Embryonic facial prominence (tissue), 1 donor: ENCODE results near the gene ZDHHC16.
"Not testable (repeated sequence)": the region's sequence is repeated elsewhere in the genome, so short reads cannot be mapped to it uniquely, and the experiment has no call there.

Source experiments
- DNase-seq: peaks from one replicate; pipeline ENCODE4 v3.0.0-alpha.2; 2016; ENCODE audit errors: extremely low spot score

The ZDHHC16 gene

DNA sequence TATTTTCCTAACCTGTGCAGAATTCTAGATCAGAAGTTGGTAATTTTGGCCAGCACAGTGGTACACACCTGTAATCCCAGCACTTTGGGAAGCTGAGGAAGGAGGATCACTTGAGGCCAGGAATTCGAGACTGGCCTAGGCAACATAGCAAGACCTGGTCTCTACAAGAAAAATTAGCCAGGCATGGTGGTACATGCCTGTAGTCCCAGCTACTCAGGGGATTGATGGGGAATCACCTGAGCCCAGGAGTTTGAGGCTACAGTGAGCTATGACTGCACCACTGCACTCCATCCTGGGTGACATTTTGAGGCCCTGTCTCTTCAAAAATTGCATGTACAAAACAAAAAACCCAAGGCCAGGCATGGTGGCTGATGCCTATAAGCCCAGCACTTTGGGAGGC is 11.4 kb upstream of the ZDHHC16 start:
- DNase-seq = no peak

DNA sequence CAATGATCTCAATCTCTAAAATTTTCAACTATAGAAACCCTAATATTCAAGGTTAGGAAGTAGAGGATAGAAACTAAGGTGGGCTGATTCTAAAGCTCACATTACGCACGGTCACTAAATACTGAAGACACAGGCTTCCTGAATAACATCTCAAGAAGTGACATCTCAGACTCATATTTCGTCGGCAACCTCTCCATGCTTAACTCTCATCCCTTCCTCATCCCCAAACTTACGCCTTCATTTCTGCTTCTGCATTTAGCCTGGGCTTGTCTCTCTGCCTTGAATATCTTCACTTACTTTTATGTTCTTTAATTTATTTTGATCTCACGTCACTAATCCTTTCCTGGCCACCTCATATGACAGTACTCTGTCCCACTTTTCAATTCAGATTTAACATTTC is 10.8 kb upstream of the ZDHHC16 start:
- DNase-seq = no peak

DNA sequence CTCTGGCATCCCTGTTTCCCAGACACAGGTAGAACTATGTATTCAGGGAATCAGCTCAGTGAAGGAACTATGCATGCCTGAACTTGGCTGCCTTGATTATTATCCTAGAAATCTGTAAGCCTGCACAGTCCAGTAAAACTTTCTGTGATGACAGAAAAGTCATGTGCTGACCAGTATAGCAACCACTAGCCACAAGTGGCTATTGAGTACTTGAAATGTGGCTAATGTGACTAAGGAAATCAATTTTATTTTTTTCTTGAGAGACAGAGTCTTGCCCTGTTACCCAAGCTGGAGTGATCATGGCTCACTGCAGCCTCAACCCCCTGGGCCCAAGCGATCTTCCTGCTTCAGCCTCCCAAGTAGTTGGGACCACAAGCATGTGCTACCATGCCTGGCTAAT is 3.7 kb upstream of the ZDHHC16 start:
- no peak for DNase-seq

DNA sequence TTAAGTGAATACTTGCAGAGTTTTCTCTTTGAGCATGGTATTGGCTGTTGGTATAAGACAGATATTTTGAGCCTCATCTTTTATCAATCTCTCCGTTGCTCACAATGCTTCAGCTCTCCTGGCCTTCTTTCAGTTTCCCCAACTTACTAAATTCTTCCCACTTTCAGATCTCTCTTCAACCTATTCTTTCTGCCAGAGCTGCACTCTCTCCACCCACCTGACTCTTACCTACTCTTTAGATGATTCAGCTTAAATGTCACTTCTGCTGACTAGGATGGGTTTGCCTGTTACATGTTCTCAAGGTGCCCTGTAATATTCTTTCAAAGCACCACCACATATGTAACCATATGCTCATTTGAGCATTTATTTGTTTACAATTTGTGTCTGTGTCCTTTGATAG is 1.8 kb upstream of the ZDHHC16 start:
- DNase-seq = no peak

DNA sequence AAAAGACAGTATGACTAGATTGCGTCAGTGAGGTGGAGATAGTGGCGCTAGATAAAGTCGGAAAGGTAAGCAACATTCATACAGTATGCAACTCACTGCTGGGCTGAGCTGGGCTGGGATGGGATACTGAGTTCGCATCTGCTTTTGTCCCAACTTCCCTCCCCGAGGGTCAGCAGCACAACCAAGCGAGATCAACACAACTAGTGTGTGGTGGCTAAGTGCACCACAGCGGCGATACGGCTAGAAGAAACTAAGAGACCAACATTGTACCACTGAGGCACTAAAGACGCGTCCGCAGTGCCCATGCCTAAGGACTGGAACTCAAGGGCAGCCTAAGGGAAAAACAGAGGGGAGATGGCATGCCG is 636 bp upstream of the ZDHHC16 start:
- no peak for DNase-seq

DNA sequence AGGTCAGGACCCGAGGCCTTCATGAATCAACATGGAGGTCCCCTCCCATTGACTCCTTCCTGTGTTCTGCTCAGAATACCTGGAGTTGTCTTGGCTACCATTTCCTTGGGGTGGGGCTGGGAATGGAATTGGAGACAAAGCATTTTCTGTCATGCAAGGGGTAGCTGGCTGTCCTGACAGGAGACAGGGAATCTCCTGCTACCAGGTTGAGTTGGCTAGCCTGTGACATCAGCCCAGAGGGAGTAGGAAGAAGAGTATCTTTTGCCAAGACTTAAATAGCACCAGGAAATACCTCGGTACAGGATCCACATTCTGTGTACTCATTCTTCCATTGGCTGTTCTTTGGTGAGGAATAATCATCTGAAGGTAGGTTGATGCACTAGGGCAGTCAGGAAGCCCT is 4.9 kb downstream of the ZDHHC16 start:
- DNase-seq = no peak

DNA sequence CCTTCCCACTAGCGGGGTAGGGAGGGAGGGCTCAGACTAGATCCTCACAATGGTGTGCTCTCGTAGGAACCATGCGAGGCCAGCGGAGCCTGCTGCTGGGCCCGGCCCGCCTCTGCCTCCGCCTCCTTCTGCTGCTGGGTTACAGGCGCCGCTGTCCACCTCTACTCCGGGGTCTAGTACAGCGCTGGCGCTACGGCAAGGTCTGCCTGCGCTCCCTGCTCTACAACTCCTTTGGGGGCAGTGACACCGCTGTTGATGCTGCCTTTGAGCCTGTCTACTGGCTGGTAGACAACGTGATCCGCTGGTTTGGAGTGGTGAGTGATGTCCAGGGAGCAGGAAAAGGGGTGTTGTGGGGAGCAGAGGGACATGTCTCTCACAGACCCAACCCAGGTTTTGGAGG is 5.6 kb downstream of the ZDHHC16 start:
- no peak for DNase-seq

DNA sequence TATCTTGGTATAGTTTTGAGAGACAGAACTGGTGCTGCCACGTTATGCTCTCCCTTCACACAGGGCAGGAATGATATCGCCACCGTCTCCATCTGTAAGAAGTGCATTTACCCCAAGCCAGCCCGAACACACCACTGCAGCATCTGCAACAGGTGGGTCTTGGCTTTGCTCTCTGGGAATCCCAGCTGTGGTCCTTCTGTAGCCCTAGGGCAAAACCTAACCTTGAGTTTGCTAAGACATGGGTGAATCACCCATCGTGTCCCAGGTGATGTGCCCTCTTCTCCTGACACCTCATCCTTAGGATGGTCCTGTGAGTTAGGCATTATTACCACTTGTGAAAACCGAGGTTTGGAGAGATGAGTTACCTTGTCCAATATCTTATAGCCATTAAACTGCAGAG is 6.4 kb downstream of the ZDHHC16 start:
- no peak for DNase-seq

DNA sequence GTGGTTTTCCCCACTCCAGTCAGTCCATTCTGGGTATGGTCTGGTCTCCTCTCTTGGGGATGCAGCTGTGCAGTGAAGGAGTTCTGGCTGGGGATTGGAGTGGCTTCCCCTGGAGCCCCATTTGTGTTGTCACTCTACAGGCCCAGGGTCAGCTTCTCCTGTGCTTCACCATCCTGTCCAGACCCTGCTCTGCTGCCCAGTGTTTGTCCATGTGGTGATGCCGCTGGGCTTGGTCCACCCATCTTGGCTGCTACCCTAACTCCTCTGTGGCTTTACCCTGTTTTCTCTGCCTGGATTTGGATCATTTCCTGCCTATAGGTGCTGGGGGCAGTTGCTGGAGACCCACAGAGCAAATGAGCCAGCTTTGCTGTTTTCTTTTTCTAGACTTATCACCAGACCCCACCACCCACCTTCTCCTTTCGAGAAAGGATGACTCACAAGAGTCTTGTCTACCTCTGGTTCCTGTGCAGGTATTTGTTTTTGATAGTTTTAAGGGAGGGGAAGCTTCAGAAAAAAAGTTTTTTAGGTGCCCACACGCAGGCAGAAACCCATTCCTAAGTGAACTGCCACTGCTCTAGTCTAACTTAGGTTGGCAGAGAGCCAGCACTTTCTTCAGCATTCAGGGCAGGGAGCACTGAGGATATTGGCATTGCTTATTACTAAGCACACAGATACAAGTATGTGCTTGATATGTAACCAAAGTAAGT is 8.5 kb downstream of the ZDHHC16 start:
- no peak for DNase-seq

DNA sequence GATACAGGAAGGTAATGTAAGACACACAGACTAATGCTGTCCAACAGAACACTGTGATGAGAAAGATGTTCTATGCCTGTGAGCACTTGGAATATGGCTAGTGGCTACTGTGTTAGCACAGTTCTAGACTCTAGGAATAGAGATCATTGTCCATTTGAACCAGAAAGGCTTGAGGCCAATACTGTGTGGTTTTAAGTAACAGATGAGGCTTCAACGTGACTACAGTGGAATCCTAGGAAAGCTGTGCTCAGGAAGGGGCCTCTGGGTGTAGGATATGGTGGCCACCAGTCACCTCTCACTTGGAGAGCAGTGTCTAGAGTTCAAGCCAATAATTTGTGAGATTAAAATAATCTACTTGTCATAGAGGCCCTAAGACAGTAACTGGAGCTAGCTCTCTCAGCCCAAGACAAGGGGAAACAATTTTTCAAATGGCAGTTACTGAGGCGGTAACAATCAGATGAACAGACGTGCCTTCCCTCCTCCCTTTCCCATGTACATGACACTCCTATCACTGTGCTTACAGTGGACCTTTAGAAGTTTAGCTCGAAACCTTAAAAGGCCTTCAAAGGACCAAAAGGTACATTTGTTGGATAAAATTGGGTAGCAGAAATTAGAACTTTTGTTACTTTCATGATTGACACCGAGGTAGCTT is 10.2 kb downstream of the ZDHHC16 start:
- DNase-seq = no peak

DNA sequence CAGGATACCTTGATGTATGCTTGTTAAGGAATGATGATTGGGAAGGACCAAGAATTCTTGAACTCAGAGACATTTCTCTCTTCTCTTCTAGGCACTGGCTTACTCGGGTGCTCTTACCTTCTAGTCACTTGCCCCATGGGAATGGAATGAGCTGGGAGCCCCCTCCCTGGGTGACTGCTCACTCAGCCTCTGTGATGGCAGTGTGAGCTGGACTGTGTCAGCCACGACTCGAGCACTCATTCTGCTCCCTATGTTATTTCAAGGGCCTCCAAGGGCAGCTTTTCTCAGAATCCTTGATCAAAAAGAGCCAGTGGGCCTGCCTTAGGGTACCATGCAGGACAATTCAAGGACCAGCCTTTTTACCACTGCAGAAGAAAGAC is 10.7 kb downstream of the ZDHHC16 start:
- DNase-seq = no peak

DNA sequence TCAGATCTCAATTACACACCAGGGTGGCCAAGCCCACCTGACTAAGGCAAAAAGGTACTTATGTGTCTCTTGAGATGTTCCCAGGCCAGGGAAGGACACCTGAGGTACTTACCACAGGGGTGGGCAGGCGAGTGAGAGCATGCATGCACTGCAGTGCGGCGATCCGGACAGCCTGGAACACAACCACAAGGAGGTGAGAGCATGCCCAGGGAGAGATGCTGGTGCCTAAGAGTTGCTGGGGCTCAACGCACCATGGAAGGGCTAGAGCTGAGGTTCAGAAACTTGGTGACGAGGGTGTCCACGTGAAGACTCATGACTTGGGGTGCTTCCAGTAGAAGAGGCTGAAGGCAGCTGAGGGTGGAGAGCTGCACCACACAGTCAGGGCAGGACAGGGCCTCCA is 13.1 kb downstream of the ZDHHC16 start:
- DNase-seq = no peak

DNA sequence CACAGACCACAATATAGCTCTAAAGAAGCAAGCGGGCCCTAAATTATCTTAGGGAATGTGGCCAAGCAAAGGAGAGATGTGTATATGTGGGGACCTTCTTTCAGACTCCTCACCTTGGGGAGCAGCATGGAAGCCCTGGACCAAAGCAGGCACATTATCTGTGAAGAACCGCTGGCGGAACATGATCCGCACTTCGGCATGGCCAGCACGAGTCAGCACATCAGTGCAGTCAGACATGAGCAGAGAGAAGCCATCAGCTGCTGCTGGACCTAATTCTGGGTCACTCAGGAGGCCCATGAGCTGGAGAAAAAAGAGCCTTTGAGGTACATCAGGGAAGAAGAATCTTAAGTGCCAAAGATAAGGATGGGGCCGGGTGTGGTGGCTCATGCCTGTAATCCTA is 14.0 kb downstream of the ZDHHC16 start:
- DNase-seq = no peak

DNA sequence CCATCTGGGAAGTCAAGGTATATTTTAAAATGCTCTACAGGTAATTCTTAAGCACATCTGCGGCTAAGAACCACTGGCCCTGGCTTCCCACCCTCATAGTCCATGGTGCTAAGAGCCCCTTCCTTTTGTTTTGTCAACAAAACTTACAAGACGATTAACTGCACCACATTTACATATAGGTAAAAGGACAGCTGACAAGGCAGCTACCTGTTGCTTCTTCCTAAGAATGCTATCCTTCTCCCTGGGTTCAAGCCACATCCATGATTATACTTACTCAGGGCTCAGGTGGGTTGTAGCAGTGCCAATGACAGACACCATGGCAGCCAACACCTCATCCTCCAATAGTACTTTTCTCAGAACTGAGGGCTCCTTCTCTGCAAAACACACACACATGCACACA is 16.3 kb downstream of the ZDHHC16 start:
- DNase-seq = no peak

DNA sequence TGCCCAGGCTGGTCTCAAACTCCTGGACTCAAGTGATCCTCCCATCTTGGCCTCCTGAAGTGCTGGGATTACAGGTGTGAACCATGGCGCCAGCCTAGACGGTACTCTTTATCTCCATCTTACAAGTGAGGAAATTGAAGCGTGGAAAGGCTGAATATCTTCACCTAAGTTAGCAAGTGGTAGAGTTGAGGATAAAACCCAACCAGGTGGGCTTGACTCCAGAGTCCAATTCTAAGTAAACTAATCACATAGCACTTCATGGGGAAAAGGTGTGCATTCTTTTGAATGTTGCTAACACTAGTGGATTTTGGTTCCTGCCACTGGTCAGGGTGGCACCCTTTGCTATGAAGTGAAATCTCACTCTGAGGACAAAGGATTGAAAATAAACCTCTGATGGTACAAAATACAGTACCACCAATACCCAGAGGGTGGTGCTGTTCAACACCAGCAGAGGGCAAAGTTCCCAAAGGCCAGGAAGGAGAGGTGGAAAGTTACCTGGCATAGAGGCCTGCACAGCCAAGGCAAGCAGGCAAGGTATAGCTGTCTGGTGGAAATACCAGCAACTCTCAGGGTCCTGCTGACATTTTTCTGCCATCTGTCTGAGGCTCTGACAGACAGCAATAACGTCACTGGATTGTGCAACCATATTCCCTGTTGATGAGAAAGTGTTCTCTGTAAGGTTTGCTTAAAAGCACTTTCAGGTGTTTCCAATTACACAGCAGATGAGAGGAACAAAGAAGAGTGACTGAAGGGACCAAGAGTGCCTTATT is 17.6 kb downstream of the ZDHHC16 start:
- no peak for DNase-seq

DNA sequence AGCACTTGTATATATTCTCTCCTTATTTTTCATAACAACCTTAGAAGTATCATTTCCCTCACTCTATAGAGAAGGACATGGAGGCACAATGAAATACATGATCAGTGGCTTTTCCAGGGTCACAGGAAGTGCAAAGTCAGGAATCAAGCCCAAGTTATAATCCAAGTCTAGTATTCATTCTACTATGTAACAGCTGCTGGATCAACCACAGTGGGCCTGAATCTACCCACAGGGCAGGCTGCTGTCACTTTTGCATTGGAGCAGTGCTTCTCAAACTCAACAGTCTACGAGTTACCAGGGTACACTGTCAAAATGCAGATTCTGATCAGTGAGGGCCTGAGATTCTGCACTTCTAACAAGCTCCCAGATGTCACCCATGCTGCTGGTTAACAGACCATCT is 18.3 kb downstream of the ZDHHC16 start:
- no peak for DNase-seq

DNA sequence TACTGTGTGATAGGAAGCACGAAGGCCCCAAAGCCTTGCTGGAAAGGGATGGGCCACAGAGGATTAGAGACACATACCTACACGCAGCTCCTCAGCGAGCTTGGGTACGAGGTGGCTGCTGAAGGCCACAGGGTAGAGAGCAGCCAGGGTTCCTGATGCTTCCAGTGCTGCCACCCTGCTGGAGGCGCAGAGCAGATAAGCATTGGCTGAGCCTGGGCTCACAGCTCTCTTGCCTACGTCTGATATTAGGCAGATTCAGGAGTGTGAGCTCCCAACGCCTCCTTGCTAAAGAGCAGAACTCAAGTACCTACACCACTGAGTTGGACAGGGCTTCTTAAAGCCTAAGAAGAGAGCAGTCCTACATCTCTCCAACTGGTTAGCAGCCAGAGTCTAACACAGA is 20.0 kb downstream of the ZDHHC16 start:
- no peak for DNase-seq

DNA sequence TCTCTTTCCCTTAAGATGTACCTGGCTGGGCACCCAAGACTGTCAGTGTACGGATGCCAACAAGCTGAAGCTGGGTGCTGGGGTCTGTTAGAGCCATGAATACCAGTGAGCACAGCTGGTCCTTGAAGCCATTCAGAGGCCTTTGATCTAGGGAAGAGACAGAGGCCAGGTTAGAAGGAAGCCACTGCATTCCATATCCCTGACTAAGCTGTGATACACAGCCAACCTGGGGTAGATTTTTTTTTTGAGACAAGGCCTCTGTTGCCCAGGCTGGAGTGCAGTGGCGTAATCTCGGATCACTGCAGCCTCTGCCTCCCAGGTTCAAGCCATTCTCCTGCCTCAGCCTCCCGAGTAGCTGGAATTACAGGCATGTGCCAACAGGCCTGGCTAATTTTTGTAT is 20.8 kb downstream of the ZDHHC16 start:
- DNase-seq = no peak

DNA sequence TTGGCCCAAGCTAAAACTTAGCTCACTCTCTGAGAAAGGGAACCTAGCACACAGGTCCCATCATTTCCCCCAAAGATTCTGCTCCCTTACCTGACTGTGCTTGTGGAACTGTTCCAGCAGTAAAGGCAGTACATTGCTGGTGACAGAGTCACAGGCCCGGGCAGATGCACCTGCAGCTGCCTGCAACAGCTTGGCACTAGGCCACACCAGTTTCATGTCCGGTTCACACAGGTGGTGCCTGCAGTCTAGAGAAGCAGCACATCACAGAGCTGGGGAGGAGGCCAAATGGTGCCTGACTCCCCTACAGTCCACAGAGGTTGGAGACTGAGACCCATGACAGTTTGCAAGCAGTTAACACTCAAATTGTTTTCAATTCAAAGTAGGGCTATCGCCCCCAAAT is 22.2 kb downstream of the ZDHHC16 start:
- DNase-seq = no peak

DNA sequence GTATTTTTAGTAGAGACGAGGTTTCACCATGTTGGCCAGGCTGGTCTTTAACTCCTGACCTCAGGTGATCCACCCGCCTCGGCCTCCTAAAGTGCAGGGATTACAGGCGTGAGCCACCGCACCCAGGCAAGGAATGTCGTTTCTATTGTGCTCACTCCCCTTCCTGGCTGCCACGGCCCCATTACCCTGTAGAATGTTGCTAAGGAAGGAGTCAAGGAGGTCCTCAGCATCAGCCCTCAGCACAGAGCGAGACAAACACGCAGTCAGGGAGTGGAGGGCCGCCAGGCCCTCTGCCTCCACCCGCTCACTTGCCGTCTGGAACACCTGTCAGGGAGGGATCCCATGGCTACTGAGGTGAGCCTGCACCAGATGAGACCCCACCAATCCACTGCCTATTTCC is 22.8 kb downstream of the ZDHHC16 start:
- DNase-seq = not testable (repeated sequence)

DNA sequence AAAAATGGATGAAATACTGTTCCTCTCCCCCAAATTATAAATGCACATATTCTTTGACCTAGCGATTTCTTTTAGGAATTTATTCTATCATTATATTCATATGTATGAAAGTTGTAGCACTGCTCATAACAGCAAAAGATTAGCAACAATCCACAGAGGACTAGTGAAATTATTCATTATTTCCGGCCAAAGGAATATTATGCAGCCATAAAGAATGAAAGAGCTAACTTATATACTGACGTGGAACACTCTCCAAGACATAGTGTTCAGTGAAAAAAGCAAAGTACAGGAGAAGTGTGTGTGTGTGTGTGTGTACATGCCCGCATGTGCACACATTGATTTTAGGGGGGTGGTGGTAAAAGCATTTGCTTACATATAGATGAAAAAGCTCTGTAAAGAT is 28.9 kb downstream of the ZDHHC16 start:
- DNase-seq = no peak

DNA sequence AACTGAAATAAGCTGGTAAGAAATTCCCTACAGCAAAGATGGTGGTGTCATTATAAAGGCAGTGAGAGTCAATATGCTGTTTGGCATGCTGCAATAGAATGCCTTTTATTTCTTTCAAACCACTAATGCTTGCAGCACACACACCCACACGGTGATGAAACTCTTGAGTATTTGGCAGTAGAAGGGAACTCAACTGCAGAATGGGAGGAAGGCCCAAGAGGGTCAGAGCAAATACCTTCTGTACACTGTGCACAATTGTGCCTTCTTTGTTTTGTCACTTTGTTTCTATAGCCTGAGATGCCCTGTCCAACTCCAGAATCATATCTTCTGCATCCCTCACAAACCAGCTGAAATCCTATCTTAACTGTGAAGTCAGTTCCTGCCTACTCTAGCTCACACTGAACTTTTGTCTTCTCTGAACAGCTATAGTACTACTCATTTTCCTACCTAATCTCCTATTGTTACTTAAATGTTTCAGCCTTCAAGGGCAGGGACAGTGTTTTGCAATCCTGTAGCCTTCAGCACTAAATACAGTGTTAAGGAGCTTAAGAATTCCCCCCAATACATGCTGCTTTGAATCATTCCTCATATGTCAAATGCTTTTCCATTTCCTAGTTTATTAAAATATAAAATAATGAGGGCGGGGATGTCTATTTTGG is 30.1 kb downstream of the ZDHHC16 start:
- DNase-seq = no peak

DNA sequence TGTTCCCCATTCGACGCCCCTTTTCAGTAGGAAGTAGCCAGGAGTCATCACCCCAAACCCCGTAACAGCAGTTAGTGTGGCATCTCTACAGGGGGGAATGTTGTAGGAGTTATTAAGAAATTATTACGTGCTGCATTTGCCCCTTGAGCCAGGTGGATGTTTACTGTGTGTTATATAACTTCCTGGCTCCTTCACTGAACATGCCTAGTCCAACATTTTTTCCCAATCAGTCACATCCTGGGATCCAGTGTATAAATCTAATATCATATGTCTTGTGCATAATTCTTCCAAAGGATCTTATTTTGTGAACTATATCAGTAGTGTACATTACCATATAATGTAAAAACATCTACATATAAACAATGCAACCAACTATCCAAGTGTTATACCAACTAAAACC is 33.4 kb downstream of the ZDHHC16 start:
- not testable (repeated sequence) for DNase-seq
